GM23338 (cell line): Measurements from ENCODE around the gene CHI3L1.

Source experiments
- CTCF ChIP-seq, 2 experiments: fragments of 200-600 bp in 1 of 2; sonication (generic) in 1 of 2; conservative IDR thresholded peaks; 2 replicates each; pipeline versions ENCODE4 v1.5.1 to v1.6.1; 2016 to 2017; ENCODE audit warnings: antibody characterized with exemption in 2 of 2, low read depth in 2 of 2, mild to moderate bottlenecking in 2 of 2, moderate library complexity in 1 of 2
- ETS1 ChIP-seq: IDR thresholded peaks from 2 replicates; pipeline ENCODE4 v1.6.1; 2016; ENCODE audit warnings: antibody characterized with exemption

- TF ChIP-seq CTCF (conservative IDR thresholded peaks at IDR 0.05; ENCODE audit: low read depth in 2 of 2) (no peak), ETS1 (no peak)
Observed at GRCh38 chr1:203202431-203203245, 16.1 kb upstream of the CHI3L1 start.
